T47D (cell line): ENCODE data around the gene NPFFR2.
A peak's percentile ranks its signal among the peaks of the same experiment; 100 is the strongest.
"Not testable (repeated sequence)": the region's sequence is repeated elsewhere in the genome, so short reads cannot be mapped to it uniquely, and the experiment has no call there.

Experiments used
- DNase-seq, 2 experiments: peaks; one replicate each; pipeline versions ENCODE4 v3.0.0 to v3.0.0-alpha.2; 2011 to 2012; ENCODE audit warnings: low read depth in 1 of 2, low spot score in 1 of 2
- JUND ChIP-seq: IDR thresholded peaks from 2 replicates; pipeline ENCODE4 v1.6.1; 2012; ENCODE audit warnings: low read depth
- in situ Hi-C: cut with HindIII; loops from 2 replicates; pipeline ENCODE4 v1.10.0; 2016; ENCODE audit warnings: low sequenced_read_pairs, low pct_unique_long_range_greater_than_20kb

NPFFR2 gene

DNA sequence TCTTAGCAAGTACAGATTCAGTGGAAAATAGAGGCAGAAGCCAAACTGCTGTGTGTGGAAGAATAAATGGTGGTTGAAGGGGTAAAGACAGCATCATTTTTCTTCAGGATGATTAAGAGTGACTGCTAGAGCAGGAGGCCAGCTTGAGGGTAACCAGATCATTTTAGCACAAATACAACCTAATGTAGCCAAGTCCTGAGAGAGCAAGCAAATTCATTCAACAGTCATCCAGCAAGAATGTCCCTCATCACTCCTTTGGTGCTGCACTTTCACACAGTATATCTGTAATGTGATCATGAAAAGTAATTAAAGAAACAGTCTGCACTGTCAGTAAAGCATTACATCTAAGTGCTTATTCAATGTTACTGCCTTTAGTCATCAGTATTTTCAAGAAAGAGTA is 44.8 kb downstream of the NPFFR2 start:
- in situ Hi-C loops, result no loop called here
- no peak for DNase-seq
- no peak for TF ChIP-seq JUND

DNA sequence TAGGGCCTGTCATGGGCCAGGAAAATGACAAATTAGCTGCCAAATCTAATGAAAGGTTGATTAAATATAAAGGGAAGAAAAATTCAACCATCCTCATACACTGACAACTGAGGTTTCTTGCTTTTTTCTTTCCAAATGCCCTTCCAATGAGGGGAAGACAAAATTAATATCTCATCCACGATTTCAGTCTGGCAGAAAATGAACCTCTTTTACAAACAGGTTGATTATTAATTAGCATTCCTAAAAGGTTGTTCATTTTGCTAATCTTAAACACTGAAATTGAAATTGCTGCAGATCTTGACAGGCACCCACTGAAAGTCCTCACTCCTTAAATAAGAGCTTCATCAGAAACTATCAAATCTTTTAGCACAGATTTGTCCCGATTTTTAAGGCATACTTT is 45.5 kb downstream of the NPFFR2 start:
- in situ Hi-C loops, result no loop called here
- no peak for DNase-seq
- no peak for TF ChIP-seq JUND

DNA sequence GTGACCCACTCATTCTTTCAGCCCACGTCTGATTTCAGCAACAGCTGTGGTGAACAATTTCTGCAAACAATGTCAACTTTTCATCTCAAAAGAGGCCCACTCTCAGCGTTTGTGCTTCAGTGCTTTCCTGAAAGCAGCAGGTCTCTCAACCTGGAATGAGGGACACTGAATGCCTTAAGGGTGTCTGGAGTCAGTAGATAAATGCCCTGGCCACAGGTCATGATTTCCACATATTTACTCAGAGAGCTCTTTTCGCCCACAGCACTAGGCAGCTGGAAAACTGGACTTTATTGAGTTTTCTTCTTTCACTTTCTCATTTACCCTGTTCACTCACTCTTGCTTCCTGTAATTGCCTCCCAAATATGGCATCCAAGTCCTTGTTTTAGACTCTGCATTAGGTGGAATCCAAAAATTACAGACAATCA is 52.8 kb downstream of the NPFFR2 start:
- no peak for DNase-seq
- TF ChIP-seq JUND, result no peak
- in situ Hi-C loops, result no loop called here

DNA sequence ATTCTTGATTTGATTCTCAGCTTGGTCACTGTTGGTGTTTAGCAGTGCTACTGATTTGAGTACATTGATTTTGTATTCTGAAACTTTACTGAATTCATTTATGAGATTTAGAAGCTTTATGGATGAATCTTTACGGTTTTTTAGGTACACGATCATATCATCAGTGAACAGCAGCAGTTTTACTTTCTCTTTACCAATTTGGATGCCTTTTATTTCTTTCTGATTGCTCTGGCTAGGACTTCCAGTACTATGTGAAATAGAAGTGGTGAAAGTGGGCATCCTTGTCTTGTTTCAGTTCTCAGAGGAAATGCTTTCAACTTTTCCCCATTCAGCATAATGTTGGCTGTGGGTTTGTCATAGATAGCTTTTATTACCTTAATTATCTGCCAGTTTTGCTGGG is 58.8 kb downstream of the NPFFR2 start:
- in situ Hi-C loops, DNase-seq: not testable (repeated sequence)

DNA sequence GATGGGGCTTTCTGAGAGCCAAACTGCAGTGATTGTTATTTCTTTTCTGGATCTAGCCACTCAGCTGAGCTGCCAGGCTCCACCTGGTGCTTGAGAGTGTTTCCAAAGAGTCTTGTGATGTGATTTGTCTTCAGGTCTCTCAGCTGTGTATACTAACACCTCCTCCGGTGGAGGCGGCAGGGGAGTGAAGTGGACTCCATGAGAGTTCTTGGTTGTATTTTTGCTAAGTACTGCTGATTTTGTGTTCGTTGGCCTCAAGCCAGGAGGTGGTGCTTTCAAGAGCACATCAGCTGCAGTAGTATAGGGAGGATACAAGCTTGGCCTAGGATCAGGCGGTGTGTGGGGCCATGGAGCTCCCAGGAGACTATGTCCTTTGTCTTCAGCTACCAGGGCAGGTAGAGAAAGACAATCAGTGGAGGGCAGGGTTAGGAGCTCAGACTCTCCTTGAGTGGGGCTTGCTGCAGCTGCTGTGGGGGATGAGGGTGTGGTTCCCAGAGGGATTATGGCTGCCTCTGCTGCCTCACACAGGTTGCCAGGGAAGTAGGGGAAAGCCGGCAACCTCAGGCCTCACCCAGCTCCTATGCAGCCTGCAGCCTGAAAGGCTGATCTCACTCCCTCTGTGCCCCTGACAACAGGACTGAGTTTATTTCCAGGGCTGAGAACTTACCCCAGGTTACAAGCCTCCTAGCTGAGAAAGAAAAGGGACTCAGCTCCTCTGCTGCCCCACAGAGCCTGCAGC is 62.4 kb downstream of the NPFFR2 start:
- TF ChIP-seq JUND, result no peak
- in situ Hi-C loops, result no loop called here
- no peak for DNase-seq

DNA sequence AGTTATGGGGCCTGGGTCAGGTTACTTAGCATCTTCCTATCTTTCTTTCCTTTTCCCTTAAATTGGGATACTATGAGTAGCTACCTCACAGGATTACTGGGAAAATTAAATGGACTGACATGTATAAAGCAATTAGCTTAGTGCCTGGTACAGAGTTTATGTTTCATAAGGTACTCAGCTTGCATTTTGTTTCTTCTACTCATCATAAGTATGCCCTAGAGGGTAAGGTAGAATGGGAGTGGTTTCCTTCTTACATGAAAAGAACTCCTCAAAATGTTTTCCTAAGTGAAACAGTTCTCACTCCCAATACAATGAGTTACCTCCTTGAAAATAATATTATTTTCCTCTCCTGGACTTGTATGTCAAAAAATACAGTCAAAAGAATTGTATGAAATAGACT is 75.7 kb downstream of the NPFFR2 start:
- no peak for TF ChIP-seq JUND
- in situ Hi-C loops, result no loop called here
- no peak for DNase-seq

DNA sequence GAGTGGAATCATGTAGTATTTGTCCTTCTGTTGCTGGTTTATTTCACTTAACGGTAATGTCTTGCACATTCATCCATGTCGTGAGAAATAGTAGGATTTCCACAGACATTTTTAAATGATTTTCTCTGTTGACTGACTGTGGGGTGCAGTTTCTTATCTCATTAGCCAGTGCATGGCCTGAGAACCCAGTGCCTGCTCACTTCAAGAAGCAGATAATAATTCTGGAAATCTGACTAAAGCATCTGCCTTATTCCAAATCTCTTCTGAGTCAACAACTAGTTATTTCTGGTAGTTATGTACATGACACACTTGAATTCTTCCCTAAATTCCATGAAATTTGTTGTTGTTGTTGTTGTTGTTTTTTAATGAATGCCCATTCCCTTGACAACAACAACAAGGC is 77.6 kb downstream of the NPFFR2 start:
- no peak for TF ChIP-seq JUND
- in situ Hi-C loops, result no loop called here

DNA sequence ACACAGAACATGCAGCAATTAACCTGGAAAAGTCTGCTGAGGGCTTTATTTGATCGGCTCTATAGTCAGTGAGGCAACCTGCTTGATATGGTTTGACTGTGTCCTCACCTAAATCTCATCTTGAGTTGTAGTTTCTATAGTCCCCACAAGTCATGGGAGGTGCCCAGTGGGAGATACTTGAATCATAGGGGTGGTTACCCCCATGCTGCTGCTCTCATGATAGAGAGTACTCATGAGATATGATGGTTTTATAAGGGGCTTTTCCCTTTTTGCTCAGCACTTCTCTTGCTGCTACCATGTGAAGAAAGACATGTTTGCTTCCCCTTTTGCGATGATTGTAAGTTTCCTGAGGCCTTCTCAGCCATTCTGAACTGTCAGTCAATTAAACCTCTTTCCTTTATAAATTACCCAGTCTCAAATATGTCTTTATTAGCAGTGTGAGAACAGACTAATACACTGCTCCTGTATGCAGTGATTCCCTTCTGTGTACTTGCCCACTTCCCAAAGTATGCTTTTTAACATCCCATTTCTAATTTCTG is 78.2 kb downstream of the NPFFR2 start:
- no peak for TF ChIP-seq JUND
- in situ Hi-C loops, result no loop called here
- no peak for DNase-seq

More for the DNA sequence above, 77.6 kb downstream of the NPFFR2 start:
- no peak for DNase-seq

DNA sequence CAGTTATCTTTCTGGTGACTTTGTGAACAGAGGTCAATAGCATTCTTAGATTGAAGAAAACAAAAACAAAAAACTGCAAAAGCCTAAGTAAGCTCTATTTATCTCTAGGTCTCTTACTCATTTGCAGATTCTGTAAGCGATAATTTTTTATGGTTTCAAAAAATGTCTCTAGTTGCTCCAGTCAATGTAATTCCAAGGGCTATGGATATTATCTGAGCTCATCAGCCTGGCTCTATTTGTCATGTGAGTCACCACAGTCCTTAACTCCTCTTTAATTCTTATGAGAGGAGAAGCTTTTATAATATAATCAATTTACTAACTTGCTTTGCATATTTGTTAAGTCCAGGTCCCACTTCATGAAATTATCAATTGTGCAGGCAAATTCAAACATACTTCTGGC is 79.1 kb downstream of the NPFFR2 start:
- no peak; the same call in 1 of the 2 replicates for TF ChIP-seq JUND
- DNase-seq, result peak in 1 of 2 experiments; percentile 19
- in situ Hi-C loops, result no loop called here

DNA sequence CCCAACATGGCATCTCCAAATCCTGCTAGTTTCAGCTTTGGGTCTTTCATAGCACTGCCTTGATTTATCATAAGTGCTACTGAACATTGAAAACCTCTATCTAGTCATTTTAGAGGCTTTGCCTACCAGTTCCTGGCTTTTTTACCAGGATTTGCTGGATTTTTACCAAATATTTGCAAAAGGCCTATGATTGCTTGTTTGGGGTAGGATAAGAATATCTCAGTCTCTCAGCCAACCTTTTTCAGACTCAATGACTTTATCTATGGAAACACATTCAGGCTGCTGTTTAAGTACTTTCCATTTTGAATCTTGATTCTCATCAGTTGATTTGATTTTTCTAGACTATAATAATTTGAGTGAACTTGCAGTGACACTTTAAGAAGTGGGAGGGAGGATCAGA is 80.1 kb downstream of the NPFFR2 start:
- in situ Hi-C loops, result no loop called here
- no peak for TF ChIP-seq JUND
- no peak for DNase-seq

DNA sequence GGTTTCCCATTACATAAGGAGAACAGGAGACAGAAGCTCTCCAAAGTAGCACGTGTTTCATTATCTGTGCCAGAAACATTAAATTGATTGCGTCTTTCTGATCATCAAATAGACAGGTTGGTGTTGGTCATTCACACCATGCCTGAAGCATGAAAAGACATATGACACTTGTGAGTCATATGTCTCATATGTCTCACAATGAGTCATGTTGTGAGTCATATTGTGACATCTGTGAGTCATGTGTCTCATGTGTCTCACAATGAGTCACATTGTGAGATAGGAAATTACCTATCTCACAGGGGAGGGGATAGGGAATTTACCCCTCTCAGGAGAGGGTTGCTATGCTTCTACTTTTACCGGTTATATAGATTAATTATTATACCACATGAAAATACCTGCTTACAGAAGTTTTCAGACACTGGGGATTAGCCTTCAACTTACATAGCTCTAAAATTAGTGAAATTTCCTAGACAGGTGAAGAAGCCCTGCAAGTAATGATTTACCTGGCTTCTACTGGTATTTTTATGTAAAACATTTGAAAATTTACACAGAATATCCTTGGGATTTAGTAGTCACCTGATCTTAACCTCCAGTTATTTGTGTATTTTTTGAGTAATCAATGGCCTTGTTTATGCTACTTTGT is 80.8 kb downstream of the NPFFR2 start:
- in situ Hi-C loops, result no loop called here
- no peak for TF ChIP-seq JUND
- peak in 1 of 2 experiments; percentile 16 for DNase-seq

DNA sequence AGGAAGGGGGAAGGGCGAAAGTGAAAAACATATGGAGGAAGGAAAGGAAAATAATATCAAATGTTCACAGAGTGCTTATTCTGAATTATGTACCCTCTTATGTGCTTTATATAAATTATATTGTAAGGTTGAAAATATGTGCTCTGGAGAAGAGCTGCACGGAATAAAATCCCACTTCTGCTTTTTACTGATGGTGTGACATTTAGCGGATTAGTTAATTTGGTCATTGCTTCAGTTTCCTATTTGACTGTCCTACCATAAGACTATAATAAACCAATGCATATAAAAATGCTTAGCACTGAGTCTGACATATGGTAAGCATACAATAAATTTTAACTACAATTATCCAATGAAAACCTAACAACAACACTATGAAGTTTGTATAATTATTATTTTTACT is 86.2 kb downstream of the NPFFR2 start:
- no peak for TF ChIP-seq JUND
- DNase-seq, result no peak
- in situ Hi-C loops, result no loop called here

DNA sequence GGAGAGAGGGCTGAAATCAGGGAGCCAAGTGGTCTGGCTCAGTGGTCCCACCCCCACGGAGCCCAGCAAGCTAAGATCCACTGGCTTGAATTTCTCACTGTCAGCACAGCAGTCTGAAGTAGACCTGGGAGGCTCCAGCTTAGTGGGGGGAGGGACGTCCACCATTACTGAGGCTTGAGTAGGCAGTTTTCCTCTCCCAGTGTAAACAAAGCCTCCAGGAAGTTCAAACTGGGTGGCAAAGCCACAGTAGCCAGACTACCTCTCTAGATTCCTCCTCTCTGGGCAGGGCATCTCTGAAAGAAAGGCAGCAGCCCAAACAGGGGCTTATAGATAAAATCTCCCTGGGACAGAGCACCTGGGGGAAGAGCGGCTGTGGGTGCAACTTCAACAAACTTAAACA is 88.1 kb downstream of the NPFFR2 start:
- peak in 1 of 2 experiments; percentile 68 for DNase-seq

More for the DNA sequence above, 88.1 kb downstream of the NPFFR2 start:
- no peak for TF ChIP-seq JUND
- in situ Hi-C loops, result no loop called here
